ENCODE results near the gene RSAD2. TPM values are rescaled to one million over a fixed set of nuclear protein-coding genes. Genes with fewer than 3 reads are reported as not detected.

The RSAD2 gene
- total and polyA plus RNA-seq, 2 experiments from 2014 or later, result 0.10 TPM; not detected in 1

DNA sequence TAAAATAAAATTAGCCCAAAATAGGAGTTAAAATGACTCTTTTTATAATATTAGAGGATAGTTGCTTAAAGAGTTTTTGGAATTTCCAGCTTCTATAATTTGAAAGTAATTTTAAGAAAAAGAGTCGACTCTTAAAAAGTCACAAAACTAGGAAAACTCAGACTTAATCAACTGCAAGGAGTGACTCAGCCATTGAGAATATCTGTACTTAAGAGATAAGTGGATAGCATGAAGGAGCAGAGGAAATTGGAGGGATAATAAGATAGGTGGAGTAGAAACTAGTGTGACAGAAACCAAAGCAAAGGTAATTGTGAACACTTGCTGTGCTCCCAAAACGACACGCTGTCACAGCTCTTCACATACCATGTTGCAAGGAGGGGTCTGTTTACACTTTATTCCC lies 8.4 kb downstream of the RSAD2 start:
- no peaks in the 10 kb centered on the region; the same call in 2 of the 3 replicates for H3K36me3 Mint-ChIP-seq (ENCODE audit: low read depth)
- no peak overlapping the region for H3K27ac Mint-ChIP-seq
- Histone ChIP-seq H3K4me2 (no peak overlapping the region), H2AFZ (no peak overlapping the region), H3K79me2 (replicated peaks; ENCODE audit: insufficient read depth) (no peaks in the 10 kb centered on the region), H3K27ac (ENCODE audit: low read depth) (no peak overlapping the region), H3K4me1 (ENCODE audit: insufficient read depth) (no peaks in the 10 kb centered on the region), H4K20me1 (replicated peaks; ENCODE audit: insufficient read depth) (no peaks in the 10 kb centered on the region), H3K9me2 (ENCODE audit: insufficient read depth) (no peaks in the 10 kb centered on the region), H3K4me3 (no peak overlapping the region), H3K27me3 (ENCODE audit: insufficient read depth) (no peaks in the 10 kb centered on the region), H3F3A (replicated peaks; ENCODE audit: low read depth) (no peaks in the 10 kb centered on the region), H3K36me3 (ENCODE audit: insufficient read depth) (no peaks in the 10 kb centered on the region)
- ATAC-seq (no peak), DNase-seq (ENCODE audit: low spot score) (no peak)
- no peaks in the 10 kb centered on the region for H3K27me3 Mint-ChIP-seq (ENCODE audit: insufficient read depth, low read depth, poor library complexity)
- H3K4me3 Mint-ChIP-seq, result no peak overlapping the region
- H3K9me3 Mint-ChIP-seq, result peaks cover 17% of the 10 kb centered on the region
- H3K4me1 Mint-ChIP-seq, result no peaks in the 10 kb centered on the region
- TF ChIP-seq, protein P1, sequence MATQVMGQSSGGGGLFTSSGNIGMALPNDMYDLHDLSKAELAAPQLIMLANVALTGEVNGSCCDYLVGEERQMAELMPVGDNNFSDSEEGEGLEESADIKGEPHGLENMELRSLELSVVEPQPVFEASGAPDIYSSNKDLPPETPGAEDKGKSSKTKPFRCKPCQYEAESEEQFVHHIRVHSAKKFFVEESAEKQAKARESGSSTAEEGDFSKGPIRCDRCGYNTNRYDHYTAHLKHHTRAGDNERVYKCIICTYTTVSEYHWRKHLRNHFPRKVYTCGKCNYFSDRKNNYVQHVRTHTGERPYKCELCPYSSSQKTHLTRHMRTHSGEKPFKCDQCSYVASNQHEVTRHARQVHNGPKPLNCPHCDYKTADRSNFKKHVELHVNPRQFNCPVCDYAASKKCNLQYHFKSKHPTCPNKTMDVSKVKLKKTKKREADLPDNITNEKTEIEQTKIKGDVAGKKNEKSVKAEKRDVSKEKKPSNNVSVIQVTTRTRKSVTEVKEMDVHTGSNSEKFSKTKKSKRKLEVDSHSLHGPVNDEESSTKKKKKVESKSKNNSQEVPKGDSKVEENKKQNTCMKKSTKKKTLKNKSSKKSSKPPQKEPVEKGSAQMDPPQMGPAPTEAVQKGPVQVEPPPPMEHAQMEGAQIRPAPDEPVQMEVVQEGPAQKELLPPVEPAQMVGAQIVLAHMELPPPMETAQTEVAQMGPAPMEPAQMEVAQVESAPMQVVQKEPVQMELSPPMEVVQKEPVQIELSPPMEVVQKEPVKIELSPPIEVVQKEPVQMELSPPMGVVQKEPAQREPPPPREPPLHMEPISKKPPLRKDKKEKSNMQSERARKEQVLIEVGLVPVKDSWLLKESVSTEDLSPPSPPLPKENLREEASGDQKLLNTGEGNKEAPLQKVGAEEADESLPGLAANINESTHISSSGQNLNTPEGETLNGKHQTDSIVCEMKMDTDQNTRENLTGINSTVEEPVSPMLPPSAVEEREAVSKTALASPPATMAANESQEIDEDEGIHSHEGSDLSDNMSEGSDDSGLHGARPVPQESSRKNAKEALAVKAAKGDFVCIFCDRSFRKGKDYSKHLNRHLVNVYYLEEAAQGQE (IDR thresholded peaks at IDR 0.05; ENCODE audit: unreplicated experiment), result no peak
- no peak for TF ChIP-seq STAT1 (IDR thresholded peaks at IDR 0.05; ENCODE audit: unreplicated experiment)
- TF ChIP-seq NANOG (IDR thresholded peaks at IDR 0.05; ENCODE audit: borderline replicate concordance), result no peak
- TF ChIP-seq, protein P2, sequence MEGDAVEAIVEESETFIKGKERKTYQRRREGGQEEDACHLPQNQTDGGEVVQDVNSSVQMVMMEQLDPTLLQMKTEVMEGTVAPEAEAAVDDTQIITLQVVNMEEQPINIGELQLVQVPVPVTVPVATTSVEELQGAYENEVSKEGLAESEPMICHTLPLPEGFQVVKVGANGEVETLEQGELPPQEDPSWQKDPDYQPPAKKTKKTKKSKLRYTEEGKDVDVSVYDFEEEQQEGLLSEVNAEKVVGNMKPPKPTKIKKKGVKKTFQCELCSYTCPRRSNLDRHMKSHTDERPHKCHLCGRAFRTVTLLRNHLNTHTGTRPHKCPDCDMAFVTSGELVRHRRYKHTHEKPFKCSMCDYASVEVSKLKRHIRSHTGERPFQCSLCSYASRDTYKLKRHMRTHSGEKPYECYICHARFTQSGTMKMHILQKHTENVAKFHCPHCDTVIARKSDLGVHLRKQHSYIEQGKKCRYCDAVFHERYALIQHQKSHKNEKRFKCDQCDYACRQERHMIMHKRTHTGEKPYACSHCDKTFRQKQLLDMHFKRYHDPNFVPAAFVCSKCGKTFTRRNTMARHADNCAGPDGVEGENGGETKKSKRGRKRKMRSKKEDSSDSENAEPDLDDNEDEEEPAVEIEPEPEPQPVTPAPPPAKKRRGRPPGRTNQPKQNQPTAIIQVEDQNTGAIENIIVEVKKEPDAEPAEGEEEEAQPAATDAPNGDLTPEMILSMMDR (conservative IDR thresholded peaks at IDR 0.05; ENCODE audit: low read depth in 2 of 2), result no peak
- no peak for TF ChIP-seq JUNB (IDR thresholded peaks at IDR 0.05; ENCODE audit: unreplicated experiment)
- no peak for TF ChIP-seq EZH2 (IDR thresholded peaks at IDR 0.05; ENCODE audit: low read depth, unreplicated experiment)
- no peak for TF ChIP-seq POLR2AphosphoS5 (IDR thresholded peaks at IDR 0.05; ENCODE audit: low read depth)
- TF ChIP-seq, protein P3, sequence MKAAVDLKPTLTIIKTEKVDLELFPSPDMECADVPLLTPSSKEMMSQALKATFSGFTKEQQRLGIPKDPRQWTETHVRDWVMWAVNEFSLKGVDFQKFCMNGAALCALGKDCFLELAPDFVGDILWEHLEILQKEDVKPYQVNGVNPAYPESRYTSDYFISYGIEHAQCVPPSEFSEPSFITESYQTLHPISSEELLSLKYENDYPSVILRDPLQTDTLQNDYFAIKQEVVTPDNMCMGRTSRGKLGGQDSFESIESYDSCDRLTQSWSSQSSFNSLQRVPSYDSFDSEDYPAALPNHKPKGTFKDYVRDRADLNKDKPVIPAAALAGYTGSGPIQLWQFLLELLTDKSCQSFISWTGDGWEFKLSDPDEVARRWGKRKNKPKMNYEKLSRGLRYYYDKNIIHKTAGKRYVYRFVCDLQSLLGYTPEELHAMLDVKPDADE (IDR thresholded peaks at IDR 0.05), result no peak
- no peak for TF ChIP-seq ZNF331 (CRISPR knock-in tag; IDR thresholded peaks at IDR 0.05; ENCODE audit: low read depth)
- TF ChIP-seq EZH2phosphoT487 (IDR thresholded peaks at IDR 0.05; ENCODE audit: unreplicated experiment), result no peak
- TF ChIP-seq, protein P4, sequence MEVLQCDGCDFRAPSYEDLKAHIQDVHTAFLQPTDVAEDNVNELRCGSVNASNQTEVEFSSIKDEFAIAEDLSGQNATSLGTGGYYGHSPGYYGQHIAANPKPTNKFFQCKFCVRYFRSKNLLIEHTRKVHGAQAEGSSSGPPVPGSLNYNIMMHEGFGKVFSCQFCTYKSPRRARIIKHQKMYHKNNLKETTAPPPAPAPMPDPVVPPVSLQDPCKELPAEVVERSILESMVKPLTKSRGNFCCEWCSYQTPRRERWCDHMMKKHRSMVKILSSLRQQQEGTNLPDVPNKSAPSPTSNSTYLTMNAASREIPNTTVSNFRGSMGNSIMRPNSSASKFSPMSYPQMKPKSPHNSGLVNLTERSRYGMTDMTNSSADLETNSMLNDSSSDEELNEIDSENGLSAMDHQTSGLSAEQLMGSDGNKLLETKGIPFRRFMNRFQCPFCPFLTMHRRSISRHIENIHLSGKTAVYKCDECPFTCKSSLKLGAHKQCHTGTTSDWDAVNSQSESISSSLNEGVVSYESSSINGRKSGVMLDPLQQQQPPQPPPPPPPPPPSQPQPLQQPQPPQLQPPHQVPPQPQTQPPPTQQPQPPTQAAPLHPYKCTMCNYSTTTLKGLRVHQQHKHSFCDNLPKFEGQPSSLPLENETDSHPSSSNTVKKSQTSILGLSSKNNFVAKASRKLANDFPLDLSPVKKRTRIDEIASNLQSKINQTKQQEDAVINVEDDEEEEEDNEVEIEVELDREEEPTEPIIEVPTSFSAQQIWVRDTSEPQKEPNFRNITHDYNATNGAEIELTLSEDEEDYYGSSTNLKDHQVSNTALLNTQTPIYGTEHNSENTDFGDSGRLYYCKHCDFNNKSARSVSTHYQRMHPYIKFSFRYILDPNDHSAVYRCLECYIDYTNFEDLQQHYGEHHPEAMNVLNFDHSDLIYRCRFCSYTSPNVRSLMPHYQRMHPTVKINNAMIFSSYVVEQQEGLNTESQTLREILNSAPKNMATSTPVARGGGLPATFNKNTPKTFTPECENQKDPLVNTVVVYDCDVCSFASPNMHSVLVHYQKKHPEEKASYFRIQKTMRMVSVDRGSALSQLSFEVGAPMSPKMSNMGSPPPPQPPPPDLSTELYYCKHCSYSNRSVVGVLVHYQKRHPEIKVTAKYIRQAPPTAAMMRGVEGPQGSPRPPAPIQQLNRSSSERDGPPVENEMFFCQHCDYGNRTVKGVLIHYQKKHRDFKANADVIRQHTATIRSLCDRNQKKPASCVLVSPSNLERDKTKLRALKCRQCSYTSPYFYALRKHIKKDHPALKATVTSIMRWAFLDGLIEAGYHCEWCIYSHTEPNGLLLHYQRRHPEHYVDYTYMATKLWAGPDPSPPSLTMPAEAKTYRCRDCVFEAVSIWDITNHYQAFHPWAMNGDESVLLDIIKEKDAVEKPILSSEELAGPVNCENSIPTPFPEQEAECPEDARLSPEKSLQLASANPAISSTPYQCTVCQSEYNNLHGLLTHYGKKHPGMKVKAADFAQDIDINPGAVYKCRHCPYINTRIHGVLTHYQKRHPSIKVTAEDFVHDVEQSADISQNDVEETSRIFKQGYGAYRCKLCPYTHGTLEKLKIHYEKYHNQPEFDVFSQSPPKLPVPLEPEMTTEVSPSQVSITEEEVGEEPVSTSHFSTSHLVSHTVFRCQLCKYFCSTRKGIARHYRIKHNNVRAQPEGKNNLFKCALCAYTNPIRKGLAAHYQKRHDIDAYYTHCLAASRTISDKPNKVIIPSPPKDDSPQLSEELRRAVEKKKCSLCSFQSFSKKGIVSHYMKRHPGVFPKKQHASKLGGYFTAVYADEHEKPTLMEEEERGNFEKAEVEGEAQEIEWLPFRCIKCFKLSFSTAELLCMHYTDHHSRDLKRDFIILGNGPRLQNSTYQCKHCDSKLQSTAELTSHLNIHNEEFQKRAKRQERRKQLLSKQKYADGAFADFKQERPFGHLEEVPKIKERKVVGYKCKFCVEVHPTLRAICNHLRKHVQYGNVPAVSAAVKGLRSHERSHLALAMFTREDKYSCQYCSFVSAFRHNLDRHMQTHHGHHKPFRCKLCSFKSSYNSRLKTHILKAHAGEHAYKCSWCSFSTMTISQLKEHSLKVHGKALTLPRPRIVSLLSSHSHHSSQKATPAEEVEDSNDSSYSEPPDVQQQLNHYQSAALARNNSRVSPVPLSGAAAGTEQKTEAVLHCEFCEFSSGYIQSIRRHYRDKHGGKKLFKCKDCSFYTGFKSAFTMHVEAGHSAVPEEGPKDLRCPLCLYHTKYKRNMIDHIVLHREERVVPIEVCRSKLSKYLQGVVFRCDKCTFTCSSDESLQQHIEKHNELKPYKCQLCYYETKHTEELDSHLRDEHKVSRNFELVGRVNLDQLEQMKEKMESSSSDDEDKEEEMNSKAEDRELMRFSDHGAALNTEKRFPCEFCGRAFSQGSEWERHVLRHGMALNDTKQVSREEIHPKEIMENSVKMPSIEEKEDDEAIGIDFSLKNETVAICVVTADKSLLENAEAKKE (CRISPR knock-in tag; IDR thresholded peaks at IDR 0.05), result no peak
- no peak for TF ChIP-seq CREB1 (CRISPR knock-in tag; IDR thresholded peaks at IDR 0.05; ENCODE audit: low read depth)
- no peak for TF ChIP-seq ZNF114 (CRISPR knock-in tag; IDR thresholded peaks at IDR 0.05)
